ENCODE data around the gene UQCC5.

Gene UQCC5

GRCh38 chr3:52502808-52503350, 33.5 kb upstream of the UQCC5 start:
- no peak overlapping the region for H3K18ac ChIP-seq (ENCODE audit: low read length)
- no peak for DNase-seq
- no peak overlapping the region for H3K4ac ChIP-seq (ENCODE audit: low read depth, low read length)
- H3K4me3 ChIP-seq (ENCODE audit: low read length): no peak overlapping the region
- H3K36me3 ChIP-seq (ENCODE audit: control insufficient read depth, insufficient read depth, low read length): no peaks in the 10 kb centered on the region
- no peak overlapping the region for H2BK120ac ChIP-seq (ENCODE audit: low read depth, low read length)
- no CpG with 5 or more reads among the region's 11 CpGs for WGBS (ENCODE audit: extremely low coverage, insufficient coverage, low lambda C conversion rate)
- no peak overlapping the region for H2AK5ac ChIP-seq (ENCODE audit: low read length)
- H4K8ac ChIP-seq (ENCODE audit: low read depth, low read length): no peak overlapping the region
- H3K79me2 ChIP-seq (ENCODE audit: control insufficient read depth, insufficient read depth, low read length): no peaks in the 10 kb centered on the region
- H3K27me3 ChIP-seq (ENCODE audit: insufficient read depth, low read length, poor library complexity): no peaks in the 10 kb centered on the region
- H3K56ac ChIP-seq (ENCODE audit: low read length): no peak overlapping the region
- H3K27ac ChIP-seq (ENCODE audit: low read depth, low read length): no peak overlapping the region
- H3K9ac ChIP-seq (ENCODE audit: low read length): no peak overlapping the region
- no peaks in the 10 kb centered on the region for H3K4me1 ChIP-seq (ENCODE audit: control insufficient read depth, low read depth, low read length)
- H3K23ac ChIP-seq (ENCODE audit: low read length): no peak overlapping the region
- H2BK15ac ChIP-seq (replicated peaks; ENCODE audit: low read depth): no peak overlapping the region
- H3K4me2 ChIP-seq (ENCODE audit: low read length): no peak overlapping the region
- H2BK5ac ChIP-seq (ENCODE audit: low read length): no peak overlapping the region
- no peaks in the 10 kb centered on the region for H3K79me1 ChIP-seq (ENCODE audit: low read length)
- no peak overlapping the region for H4K5ac ChIP-seq (ENCODE audit: low read length)

DNA sequence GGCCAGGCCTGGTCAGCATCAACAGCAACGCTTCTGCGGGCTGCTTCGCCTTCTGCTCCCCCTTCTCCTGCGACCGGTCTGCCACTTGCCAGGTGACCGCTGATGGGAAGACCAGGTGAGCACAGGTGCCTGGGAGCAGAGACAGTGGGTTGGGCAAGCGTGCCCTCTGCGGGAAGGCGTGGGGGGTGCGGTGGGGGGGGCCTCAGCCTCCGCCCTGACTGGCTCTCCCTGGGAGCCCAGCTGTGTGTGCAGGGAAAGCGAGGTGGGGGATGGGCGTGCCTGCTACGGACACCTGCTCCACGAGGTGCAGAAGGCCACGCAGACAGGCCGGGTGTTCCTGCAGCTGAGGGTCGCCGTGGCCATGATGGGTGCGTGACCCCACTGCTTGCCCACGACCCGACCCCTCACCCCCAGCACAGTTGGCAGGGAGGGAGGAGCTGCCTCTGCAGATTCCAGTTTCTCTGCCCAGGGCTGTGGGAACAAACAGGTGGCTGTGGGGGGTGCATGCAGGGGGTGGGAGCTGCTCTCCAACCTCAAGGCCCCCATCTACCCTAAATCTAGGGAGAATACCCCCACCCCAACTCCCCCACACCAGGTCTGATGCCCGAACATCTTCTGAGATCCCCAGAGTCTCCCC, 32.5 kb upstream of the UQCC5 start:
- Histone ChIP-seq H2BK15ac (replicated peaks; ENCODE audit: low read depth) (no peak overlapping the region), H3K79me1 (ENCODE audit: low read length) (no peaks in the 10 kb centered on the region), H3K27ac (ENCODE audit: low read depth, low read length) (no peak overlapping the region), H3K36me3 (ENCODE audit: control insufficient read depth, insufficient read depth, low read length) (no peaks in the 10 kb centered on the region), H3K79me2 (ENCODE audit: control insufficient read depth, insufficient read depth, low read length) (no peaks in the 10 kb centered on the region), H3K4me3 (ENCODE audit: low read length) (no peak overlapping the region), H3K27me3 (ENCODE audit: insufficient read depth, low read length, poor library complexity) (no peaks in the 10 kb centered on the region), H3K4me1 (ENCODE audit: control insufficient read depth, low read depth, low read length) (no peaks in the 10 kb centered on the region), H3K4me2 (ENCODE audit: low read length) (no peak overlapping the region), H3K56ac (ENCODE audit: low read length) (no peak overlapping the region), H3K18ac (ENCODE audit: low read length) (no peak overlapping the region), H4K8ac (ENCODE audit: low read depth, low read length) (no peak overlapping the region), H2AK5ac (ENCODE audit: low read length) (no peak overlapping the region), H2BK5ac (ENCODE audit: low read length) (no peak overlapping the region), H3K23ac (ENCODE audit: low read length) (no peak overlapping the region), H2BK120ac (ENCODE audit: low read depth, low read length) (no peak overlapping the region), H3K4ac (ENCODE audit: low read depth, low read length) (no peak overlapping the region), H3K9ac (ENCODE audit: low read length) (no peak overlapping the region), H4K5ac (ENCODE audit: low read length) (no peak overlapping the region)
- WGBS (ENCODE audit: extremely low coverage, insufficient coverage, low lambda C conversion rate): no CpG with 5 or more reads among the region's 23 CpGs
- DNase-seq: no peak

- no peak overlapping the region for H4K8ac ChIP-seq (ENCODE audit: low read depth, low read length)
- DNase-seq: no peak
- H3K27me3 ChIP-seq (ENCODE audit: insufficient read depth, low read length, poor library complexity): no peaks in the 10 kb centered on the region
- no peaks in the 10 kb centered on the region for H3K79me2 ChIP-seq (ENCODE audit: control insufficient read depth, insufficient read depth, low read length)
- H3K36me3 ChIP-seq (ENCODE audit: control insufficient read depth, insufficient read depth, low read length): no peaks in the 10 kb centered on the region
- WGBS (ENCODE audit: extremely low coverage, insufficient coverage, low lambda C conversion rate): no CpG with 5 or more reads among the region's 10 CpGs
- no peak overlapping the region for H3K4me3 ChIP-seq (ENCODE audit: low read length)
- no peak overlapping the region for H2AK5ac ChIP-seq (ENCODE audit: low read length)
- no peak overlapping the region for H4K5ac ChIP-seq (ENCODE audit: low read length)
- H3K23ac ChIP-seq (ENCODE audit: low read length): no peak overlapping the region
- H3K79me1 ChIP-seq (ENCODE audit: low read length): no peaks in the 10 kb centered on the region
- no peak overlapping the region for H3K56ac ChIP-seq (ENCODE audit: low read length)
- no peak overlapping the region for H3K4me2 ChIP-seq (ENCODE audit: low read length)
- H2BK120ac ChIP-seq (ENCODE audit: low read depth, low read length): no peak overlapping the region
- H2BK5ac ChIP-seq (ENCODE audit: low read length): no peak overlapping the region
- H2BK15ac ChIP-seq (replicated peaks; ENCODE audit: low read depth): no peak overlapping the region
- H3K9ac ChIP-seq (ENCODE audit: low read length): no peak overlapping the region
- no peak overlapping the region for H3K4ac ChIP-seq (ENCODE audit: low read depth, low read length)
- no peak overlapping the region for H3K18ac ChIP-seq (ENCODE audit: low read length)
- no peak overlapping the region for H3K27ac ChIP-seq (ENCODE audit: low read depth, low read length)
- H3K4me1 ChIP-seq (ENCODE audit: control insufficient read depth, low read depth, low read length): no peaks in the 10 kb centered on the region
These were observed 31.4 kb upstream of the UQCC5 start for GRCh38 chr3:52504977-52505376.

DNA sequence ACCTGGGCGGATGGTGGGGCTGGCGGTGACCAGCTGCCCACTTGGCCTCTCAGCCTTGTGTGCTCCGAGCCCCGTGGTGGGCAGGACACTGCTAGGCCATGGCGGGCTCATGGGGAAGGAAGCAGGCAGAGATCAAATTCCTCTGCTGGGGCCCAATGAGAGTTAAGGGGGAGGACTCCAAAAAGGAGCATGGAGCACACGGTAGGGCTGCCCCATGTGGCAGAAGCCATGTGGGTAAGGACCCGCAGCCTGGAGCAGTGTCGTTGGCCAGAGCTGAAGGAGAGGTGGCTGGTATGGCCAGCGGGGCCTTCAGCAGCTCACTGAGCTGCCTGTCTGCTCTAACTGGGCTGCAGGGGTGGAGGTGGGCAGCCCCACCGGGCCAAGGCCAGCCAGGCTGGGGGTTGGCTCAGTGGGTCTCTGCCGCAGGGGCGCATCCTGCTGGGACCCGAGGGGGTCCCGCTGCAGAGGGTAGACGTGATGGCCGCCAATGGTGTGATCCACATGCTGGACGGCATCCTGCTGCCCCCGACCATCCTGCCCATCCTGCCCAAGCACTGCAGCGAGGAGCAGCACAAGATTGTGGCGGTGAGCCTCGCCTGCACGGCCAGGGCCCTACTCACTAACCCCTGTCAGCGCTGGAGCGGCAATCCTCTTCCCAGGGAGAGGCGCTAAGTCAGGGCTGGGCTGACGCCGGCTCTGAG, 30.0 kb upstream of the UQCC5 start:
- Histone ChIP-seq H3K9ac (ENCODE audit: low read length) (no peak overlapping the region), H3K56ac (ENCODE audit: low read length) (no peak overlapping the region), H3K23ac (ENCODE audit: low read length) (no peak overlapping the region), H4K5ac (ENCODE audit: low read length) (no peak overlapping the region), H3K27ac (ENCODE audit: low read depth, low read length) (no peak overlapping the region), H2BK15ac (replicated peaks; ENCODE audit: low read depth) (no peak overlapping the region), H3K18ac (ENCODE audit: low read length) (no peak overlapping the region), H3K79me2 (ENCODE audit: control insufficient read depth, insufficient read depth, low read length) (no peaks in the 10 kb centered on the region), H3K4ac (ENCODE audit: low read depth, low read length) (no peak overlapping the region), H3K4me2 (ENCODE audit: low read length) (no peak overlapping the region), H2BK5ac (ENCODE audit: low read length) (no peak overlapping the region), H3K4me3 (ENCODE audit: low read length) (no peak overlapping the region), H3K4me1 (ENCODE audit: control insufficient read depth, low read depth, low read length) (no peaks in the 10 kb centered on the region), H3K79me1 (ENCODE audit: low read length) (no peaks in the 10 kb centered on the region), H3K36me3 (ENCODE audit: control insufficient read depth, insufficient read depth, low read length) (no peaks in the 10 kb centered on the region), H2AK5ac (ENCODE audit: low read length) (no peak overlapping the region), H2BK120ac (ENCODE audit: low read depth, low read length) (no peak overlapping the region), H4K8ac (ENCODE audit: low read depth, low read length) (no peak overlapping the region), H3K27me3 (ENCODE audit: insufficient read depth, low read length, poor library complexity) (no peaks in the 10 kb centered on the region)
- WGBS (ENCODE audit: extremely low coverage, insufficient coverage, low lambda C conversion rate): no CpG with 5 or more reads among the region's 27 CpGs
- DNase-seq: peak; percentile 17

DNA sequence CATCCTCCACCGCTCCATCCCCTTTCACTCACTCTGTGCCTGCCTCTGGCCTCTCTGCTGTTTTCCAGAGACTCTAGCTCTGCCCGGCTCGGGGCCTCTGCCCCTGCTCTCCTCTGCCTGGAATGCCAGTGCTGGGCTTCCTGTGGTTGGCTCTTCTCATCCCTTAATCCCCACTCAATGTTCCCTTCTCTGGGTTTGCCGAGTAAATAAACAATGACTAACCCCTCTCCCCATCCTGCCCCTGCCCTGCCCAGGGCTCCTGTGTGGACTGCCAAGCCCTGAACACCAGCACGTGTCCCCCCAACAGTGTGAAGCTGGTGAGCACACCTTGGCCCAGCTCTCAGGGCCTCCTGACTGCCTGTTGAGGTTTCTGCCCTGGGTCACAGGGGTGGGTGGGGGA, 29.0 kb upstream of the UQCC5 start:
- Histone ChIP-seq H2BK15ac (replicated peaks; ENCODE audit: low read depth) (no peak overlapping the region), H4K5ac (ENCODE audit: low read length) (no peak overlapping the region), H3K4me1 (ENCODE audit: control insufficient read depth, low read depth, low read length) (no peaks in the 10 kb centered on the region), H2AK5ac (ENCODE audit: low read length) (no peak overlapping the region), H3K27ac (ENCODE audit: low read depth, low read length) (no peak overlapping the region), H3K27me3 (ENCODE audit: insufficient read depth, low read length, poor library complexity) (no peaks in the 10 kb centered on the region), H2BK5ac (ENCODE audit: low read length) (no peak overlapping the region), H2BK120ac (ENCODE audit: low read depth, low read length) (no peak overlapping the region), H4K8ac (ENCODE audit: low read depth, low read length) (no peak overlapping the region), H3K4ac (ENCODE audit: low read depth, low read length) (no peak overlapping the region), H3K9ac (ENCODE audit: low read length) (no peak overlapping the region), H3K79me1 (ENCODE audit: low read length) (no peaks in the 10 kb centered on the region), H3K4me3 (ENCODE audit: low read length) (no peak overlapping the region), H3K4me2 (ENCODE audit: low read length) (no peak overlapping the region), H3K18ac (ENCODE audit: low read length) (no peak overlapping the region), H3K23ac (ENCODE audit: low read length) (no peak overlapping the region), H3K56ac (ENCODE audit: low read length) (no peak overlapping the region), H3K36me3 (ENCODE audit: control insufficient read depth, insufficient read depth, low read length) (no peaks in the 10 kb centered on the region), H3K79me2 (ENCODE audit: control insufficient read depth, insufficient read depth, low read length) (no peaks in the 10 kb centered on the region)
- DNase-seq: peak; percentile 37
- WGBS (ENCODE audit: extremely low coverage, insufficient coverage, low lambda C conversion rate): no CpG with 5 or more reads among the region's 5 CpGs
